ENCODE results near the gene CMTM2.
A peak's percentile ranks its signal among the peaks of the same experiment; 100 is the strongest.

CMTM2 gene, protein sequence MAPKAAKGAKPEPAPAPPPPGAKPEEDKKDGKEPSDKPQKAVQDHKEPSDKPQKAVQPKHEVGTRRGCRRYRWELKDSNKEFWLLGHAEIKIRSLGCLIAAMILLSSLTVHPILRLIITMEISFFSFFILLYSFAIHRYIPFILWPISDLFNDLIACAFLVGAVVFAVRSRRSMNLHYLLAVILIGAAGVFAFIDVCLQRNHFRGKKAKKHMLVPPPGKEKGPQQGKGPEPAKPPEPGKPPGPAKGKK

DNA sequence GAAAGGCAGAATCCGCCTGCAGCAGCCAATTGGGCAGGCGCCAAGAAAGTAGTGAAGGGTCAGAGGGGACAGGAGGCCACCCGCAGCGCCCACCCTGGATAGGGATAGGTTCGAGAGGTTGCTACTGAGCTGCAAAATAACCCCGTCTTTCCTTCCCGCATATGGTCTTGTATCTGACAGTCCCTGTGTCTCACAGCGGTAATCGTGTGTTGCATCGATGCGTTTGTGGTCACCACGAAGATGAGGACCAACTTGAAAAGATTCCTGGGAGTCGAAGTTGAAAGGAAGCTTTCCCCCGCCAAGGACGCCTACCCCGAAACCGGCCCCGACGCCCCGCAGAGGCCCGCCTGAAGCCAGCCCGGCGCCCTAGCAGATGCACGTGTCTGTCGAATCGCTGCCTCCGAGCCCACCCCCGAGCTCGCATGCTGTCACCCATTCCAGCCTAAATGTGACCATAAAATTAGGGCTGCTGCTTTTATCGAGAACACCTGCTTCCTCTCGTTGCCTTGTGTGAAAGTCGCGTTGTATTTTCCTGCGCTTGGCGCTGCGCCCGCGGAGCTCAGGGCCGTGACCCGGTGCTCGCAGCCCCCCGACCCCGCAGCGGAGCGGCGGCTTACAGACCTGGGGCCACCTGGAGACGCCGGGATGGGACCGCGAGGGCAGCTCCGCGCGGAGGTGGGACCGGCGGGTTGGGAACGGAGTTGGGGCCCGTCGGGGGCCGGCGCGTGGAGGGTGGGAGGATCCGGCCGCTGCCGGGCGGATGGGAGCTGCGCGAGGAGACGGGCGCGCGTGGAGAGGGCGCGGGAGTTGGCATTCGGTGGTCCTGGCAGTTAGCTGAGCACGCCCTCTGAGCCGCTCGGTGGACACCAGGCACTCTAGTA, at the start of gene CMTM2:
Gene CMTM2, plus strand, starts transcription at position 813 of the 881 bp plus-strand sequence. CDS start 145 bp downstream, outside the sequence.
- DNase-seq (ENCODE audit: low read depth) = no peak

DNA sequence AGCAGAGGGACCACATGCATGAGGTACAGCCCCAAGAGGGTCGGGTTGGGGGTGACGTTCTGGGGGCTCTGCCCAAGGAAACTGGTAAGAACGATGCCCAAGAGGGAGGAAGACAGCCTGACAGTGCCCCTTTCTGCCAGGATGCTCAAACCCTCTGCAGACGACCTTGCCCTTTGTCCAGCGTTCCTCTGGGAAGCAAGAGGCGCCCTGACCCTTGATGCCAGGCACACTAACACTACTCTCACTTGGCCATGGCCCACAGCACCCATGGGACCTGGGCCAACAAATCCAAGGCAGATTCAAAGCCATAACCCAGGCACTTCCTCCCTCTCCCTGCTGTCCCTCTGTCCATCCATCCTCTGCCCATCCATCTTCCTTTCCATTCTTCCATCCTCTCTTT, 49.8 kb upstream of the CMTM2 start:
- no peak for DNase-seq (ENCODE audit: low read depth)

DNA sequence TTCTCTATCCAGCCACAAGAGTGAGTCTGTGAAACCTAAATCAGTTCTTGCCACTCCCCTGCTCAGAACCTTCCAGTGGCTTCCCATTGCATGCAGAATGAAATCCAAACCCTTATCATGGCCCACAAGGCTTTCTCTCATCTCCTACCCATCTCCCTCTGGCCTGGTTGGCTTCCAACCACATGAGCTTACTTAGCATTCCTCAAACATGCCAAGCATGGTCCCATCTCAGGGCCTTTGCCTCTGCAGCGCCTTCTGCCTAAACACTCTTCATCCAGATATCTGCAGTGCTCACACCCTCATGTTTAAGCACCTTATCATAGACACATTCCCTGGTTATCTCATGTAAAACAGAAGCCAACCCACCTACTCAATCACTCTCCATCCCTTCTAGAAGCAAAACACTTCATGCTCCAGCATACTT, 44.9 kb upstream of the CMTM2 start:
- DNase-seq (ENCODE audit: low read depth) = no peak

DNA sequence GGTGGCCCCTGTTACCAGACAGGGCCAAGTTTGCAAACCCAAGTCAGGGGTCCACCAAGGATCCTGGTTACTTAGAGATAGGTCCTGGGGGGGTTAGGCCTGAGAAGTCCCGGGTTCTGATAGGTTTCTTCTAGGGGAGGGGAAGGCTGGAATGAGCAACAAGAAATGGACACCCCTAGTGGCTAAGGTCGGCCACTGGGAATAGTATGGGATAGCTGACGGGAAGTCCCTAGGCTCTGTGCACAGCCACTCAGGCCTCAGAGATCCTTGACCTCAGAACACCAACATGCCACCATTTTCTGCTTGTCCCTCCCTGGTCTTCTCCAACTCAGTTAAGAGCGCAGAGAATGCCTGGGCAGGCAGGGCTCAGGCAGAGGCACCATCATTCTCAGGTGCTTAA, 42.7 kb upstream of the CMTM2 start:
- DNase-seq (ENCODE audit: low read depth) = no peak

DNA sequence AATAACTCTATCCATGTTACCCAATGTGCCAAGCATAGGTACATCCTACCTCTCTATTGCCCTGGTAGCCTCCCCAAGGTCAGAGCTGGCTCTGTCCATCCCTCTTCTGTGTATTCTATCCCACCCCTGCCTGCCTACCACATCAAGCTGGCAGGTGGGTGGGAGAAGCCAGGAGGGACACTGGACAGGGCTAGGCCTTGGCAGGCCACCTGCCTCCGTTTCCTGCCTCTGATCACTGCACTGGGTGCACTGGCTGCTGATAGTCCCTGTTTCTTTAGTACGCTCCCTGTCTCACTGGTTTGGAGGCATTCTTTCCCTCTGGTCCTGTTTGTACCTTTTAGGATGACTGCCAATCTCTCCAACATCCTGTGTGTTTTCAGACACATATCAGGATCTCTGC, 42.0 kb upstream of the CMTM2 start:
- DNase-seq (ENCODE audit: low read depth) = no peak

DNA sequence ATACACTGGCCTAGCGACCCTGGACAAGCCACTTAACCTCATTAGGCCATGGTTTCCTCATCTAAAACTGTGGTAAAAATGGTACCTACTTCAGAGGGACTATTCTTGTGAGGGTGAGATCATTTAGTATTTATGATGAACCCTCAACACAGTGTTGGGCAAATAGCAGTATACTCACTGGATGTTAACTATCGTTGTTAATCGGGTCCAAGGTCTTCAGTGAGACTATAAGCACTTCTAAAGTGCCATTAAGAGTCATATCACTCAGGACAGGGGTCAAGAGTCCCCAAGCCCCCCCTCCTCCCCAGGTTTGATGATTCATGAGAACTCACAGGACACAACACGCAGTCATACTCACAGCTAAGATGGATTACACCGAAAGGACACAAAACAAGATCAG, 40.4 kb upstream of the CMTM2 start:
- DNase-seq (ENCODE audit: low read depth) = no peak

DNA sequence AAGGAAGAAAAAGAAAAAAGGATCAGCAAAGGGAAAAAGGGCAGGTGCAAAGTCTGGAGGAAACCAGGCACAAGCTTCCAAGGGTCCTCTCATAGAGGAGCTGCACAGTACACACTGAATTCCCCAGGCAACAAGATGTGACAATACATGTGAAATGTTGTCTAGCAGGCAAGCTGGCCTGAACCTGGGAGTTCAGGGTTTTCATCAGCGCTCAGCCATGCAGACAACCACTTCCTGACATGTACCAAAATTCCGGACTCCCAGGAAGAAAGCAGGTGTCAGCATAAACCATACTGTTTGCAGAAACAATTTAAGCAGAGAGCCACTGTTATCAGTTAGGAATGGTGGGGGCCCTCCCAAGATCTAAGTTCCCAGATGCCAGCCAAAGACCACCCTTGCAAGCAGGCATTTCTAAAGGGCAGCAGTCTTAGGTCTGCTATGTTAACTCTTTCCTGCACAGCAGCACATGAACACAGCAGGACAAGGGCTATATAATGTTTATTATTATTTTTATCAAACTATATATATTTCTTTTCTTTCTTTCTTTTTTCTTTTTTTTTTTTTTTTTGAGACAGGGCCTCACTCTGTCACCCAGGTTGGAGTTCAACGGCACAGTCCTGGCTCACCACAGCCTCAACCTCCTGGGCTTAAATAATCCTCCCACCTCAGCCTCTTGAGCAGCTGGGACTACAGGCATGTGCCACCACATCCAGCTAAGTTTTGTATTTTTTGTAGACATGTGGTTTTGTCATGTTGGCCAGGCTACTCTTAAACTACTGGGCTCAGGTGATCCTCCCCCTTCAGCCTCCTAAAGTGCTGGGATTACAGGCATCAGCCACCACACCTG, 39.4 kb upstream of the CMTM2 start:
- no peak for DNase-seq (ENCODE audit: low read depth)

DNA sequence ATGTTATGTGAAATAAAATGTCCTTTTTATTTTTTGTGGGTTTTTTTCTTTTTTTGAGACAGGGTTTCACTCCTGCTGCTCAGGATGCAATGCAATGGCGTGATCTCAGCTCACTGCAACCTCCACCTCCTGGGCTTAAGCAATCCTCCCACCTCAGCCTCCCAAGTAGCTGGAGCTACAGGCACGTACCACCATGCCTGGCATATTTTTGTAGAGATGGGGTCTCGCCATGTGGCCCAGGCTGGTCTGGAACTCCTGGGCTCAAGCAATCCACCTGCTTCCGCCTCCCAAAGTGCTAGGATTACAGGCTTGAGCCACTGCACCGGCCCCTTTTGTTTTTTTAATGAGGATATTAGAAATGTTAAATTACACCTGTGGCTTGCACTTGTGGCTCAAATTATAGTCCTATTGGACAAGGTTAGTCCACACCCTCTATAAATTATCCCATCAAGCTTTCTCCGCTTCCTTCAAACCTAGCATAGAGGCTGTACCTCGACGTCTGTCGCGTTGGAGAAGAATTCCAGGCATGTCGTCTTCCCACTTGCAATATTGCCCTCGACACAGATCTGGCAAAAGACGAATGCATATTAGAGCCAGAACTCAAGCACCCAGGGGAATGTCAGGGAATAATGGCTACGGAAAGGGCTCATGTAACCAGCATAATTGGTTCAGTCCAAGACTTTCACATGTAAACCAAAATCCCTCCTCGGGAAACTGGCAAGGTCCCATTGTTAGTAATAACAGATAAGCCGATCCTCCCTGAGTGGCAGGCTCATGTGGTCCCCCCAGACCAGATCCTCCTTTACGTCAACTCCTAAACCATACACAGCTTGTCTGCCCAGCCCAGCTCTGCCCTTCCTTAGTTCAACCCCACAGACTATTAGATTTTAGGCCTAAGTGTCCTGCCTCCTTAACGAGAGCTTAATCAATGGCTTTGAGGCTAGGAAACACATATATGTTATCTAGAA, 37.6 kb upstream of the CMTM2 start:
- no peak for DNase-seq (ENCODE audit: low read depth)

DNA sequence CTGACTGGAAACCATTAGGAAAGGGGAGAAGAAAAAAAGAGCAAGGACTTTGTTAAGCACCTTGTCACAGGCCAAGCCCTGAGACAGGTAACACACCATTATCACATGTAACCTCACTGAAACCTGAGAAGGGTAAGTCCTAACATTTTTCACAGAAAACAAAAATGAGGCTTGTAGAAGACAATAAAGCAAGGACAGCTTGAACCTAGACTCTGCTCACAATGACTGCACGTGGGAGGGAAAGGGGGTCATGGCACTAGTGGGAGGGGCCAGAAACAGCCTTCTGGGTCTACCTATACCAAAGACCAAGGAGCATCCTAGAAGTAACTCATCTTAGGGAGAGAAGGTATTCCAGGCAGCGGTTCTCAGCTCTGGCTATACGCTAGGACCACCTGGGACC, 36.9 kb upstream of the CMTM2 start:
- no peak for DNase-seq (ENCODE audit: low read depth)

DNA sequence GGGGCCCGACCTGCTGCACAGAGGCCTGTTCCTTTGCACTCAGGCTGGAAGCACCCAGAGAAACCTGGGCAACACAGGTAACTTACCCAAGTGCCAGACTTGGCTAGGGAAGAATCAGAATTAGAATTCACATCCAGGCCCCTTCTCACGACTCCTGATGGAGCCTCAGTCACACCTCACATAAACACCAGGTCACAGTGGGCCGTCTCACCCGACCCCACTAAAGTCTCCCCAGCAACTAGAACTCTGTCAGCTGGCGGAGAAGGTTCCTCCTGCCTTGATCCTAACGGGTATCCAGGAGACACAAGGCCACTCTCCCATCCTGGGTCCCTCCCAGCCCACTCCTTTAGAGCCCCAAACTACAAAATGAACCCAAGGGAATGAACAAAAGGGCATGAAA, 35.7 kb upstream of the CMTM2 start:
- DNase-seq (ENCODE audit: low read depth) = no peak

DNA sequence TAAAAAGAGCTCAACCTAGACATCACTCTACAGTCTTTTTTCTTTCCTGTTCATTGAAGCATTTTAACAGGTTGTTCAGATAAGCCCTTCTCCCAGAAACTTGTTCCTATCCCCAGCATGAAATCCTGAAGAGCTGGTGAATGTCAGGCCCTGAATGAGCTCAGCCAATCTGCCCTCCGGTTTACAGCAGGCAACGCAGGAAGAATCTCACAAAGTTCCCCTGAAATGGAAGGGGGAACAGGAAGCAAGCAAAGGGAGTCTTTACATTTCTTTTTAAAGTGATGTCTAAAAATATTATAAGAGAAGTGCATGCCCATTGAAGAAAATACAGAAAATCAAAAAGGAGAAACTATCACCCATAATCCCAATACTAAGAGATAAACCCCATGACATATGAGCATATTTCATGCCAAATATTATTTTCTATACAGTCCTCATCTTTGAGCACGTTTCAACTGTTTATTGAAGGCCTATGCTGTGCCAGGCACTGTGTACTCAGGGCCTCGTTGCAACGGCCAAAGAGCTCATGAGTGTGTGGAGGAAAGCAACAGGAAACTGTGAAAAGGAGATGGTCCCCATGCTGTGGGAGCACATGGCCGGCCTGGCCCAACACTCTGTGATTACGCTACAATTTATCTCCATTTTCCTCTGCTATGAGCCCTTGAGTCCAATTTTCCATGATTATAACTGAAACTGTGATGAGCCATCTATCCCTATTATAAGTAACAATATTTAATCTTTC, 35.1 kb upstream of the CMTM2 start:
- no peak for DNase-seq (ENCODE audit: low read depth)

DNA sequence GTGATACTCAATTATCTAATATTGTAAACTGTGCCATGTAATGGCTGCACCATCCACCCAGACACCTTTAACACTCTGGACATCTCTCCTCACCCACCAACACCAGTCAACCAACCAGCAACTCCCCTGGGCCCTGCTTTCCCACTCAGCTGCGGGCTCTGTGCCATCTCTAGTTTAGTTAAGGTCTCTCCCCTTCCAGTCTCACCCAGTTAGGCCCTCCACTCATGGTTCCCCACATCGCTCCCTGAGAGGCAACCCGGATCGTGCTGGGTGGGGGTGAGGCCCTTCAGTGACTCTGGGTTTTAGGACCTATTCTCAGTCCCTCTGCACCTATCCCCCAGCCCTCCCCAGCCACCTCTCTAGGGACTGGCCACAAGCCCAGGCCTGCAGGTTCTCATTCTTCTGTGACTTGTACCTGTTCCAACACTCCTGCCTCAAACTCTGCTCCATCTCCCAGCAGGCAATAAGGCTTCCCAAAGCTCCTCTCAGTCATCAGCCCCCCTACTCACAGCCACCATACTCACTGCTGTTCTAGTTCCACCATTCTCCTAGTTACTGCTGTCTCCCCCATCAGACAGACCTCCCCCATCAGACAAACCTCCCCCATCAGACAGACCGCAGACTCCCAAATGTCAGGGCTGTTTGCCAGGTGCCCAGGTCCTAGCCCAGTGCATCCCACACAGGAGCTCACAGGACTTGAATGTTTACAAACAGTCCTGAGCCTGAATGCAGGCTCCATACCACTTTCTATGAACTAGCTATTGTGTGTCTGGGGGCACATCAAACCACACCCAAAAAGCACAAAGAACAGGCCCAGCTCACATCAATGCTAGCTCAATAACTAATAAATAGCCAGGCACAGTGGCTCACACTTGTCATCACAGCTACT, 31.9 kb upstream of the CMTM2 start:
- no peak for DNase-seq (ENCODE audit: low read depth)

DNA sequence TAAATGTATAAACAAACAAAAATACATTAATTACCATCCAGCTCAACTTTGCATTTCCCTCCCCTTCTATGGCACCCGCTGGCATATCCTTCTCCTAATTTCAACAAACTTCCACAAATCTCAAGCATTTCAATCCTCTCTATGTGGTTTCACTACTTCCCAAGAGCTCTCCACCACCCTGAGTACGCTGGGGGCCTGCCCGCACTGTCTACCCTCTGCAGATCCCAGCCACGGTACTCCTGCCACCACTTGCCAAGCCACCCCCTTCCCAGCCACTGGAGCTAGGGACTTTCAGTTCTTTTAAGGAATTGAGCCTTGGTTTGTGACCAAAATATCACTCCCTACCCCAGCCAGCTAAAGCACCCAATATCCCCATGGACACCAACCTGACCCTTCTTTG, 31.2 kb upstream of the CMTM2 start:
- no peak for DNase-seq (ENCODE audit: low read depth)

DNA sequence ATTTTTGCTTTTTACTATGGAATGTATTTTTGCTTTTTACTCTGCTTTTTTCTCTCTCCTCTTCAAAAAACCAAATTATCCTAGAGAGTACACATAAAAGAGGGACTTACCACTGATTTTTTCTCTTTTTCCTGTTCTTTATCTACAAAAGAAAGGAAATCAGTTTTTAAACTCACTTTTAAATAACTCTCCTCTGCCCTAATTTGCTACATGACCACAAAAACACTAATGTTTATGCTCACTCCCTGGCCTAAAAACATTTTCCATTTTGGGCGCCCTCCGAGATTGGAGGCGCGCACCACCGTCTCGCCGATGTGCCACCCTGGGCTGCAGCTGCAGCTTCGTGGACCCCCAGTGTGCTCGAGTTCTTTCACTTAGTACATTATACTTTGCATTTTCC, 30.4 kb upstream of the CMTM2 start:
- DNase-seq (ENCODE audit: low read depth) = no peak

DNA sequence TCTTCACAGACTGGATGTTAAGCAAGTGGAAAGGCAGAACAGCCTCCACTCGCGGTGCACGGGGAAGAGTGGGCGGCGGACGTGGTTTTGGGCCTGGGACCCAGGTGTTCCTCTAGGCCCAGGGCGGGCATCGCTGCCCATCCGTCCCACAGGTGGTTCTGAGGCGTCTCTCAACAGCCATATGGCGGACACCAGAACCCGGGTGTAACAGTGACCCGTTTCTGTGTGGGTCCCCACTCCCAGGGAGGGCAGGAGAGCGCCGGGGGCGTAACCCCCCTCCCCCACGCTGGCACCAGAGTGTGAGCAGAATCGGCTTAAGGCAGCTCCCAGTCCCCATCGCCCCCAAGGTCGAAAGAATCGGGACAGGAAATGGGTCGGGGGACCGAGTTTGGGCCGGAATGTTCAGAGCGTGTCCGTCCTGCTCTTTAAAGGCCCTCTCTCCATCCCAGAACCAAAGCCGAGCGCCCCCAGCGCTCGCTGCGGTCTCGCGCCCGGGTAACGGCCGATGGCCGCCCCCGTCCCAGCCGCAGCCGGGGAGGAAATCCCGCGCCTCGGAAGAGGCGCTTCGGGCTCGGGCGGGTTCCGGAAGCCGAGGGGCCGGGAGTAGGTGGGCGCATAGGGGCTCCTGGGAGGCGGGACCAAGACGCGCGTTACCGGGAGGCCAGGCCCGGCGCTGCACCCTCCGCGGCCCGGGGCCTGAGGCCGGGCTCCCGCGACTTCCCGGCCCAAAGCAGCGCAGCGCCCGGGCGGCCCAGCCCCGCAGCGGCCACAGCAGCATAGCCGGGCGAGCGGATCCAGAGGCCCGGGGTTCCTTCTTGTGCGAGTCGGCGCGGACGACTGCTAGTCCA, 29.8 kb upstream of the CMTM2 start, which contains the start of gene TK2:
Gene TK2, minus strand, starts transcription at position 839 of the 848 bp plus-strand sequence. Its CDS starts 61 bp downstream, at position 778.
- peak; percentile 23 for DNase-seq (ENCODE audit: low read depth)

DNA sequence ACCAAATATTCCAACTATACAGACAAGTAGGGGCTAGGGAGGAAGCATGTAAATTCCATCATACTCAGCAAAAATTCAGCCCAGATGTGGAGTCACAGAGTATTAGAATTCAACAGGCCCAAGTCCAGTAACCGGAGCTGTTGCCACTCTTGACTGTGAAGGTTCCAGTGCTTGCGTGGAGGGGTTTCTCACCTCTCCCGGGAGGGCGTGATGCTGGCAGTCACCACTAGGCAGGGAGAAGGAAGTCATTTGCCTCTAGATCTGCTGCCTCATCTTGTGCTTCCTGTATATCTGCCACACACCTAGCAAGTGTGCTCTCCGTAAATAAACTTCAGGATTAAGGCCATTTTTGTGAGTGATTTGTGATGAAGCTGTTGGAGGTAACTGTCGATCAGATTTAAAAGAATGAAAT, 27.9 kb upstream of the CMTM2 start:
- no peak for DNase-seq (ENCODE audit: low read depth)

DNA sequence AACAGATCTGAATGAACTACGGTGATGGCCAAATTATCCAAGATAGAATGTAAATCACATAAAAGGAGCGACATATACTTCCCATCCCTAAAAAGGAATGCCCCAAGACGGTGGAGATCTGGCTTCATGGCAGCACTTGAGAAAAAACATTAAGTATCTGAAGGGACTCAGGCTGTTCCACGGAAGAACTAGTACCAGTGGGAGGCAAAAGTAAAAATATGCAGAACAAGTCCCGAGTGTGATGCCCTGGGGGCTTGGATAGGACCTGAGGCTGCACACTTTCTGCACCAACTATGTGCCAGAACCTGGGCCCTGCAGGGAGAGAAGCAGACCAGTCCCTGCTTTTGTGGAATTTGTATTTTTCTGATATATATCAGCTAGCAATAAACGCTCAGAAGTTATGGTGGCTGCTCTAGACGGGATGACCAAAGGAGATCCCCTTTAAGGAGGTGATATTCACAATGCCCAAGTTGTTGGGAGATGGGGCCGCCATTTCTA, 27.4 kb upstream of the CMTM2 start:
- DNase-seq (ENCODE audit: low read depth) = no peak
